GM12892 (cell line): Measurements from ENCODE around the gene RXRG.

Experiments
- POLR2A ChIP-seq: IDR thresholded peaks from 2 replicates; pipeline ENCODE4 v1.6.1; 2011; ENCODE audit warnings: low read depth, low read length, control low read depth
- TAF1 ChIP-seq: IDR thresholded peaks from 2 replicates; pipeline ENCODE4 v1.6.1; 2011; ENCODE audit warnings: low read depth, mild to moderate bottlenecking, control low read depth, low read length, borderline replicate concordance

DNA sequence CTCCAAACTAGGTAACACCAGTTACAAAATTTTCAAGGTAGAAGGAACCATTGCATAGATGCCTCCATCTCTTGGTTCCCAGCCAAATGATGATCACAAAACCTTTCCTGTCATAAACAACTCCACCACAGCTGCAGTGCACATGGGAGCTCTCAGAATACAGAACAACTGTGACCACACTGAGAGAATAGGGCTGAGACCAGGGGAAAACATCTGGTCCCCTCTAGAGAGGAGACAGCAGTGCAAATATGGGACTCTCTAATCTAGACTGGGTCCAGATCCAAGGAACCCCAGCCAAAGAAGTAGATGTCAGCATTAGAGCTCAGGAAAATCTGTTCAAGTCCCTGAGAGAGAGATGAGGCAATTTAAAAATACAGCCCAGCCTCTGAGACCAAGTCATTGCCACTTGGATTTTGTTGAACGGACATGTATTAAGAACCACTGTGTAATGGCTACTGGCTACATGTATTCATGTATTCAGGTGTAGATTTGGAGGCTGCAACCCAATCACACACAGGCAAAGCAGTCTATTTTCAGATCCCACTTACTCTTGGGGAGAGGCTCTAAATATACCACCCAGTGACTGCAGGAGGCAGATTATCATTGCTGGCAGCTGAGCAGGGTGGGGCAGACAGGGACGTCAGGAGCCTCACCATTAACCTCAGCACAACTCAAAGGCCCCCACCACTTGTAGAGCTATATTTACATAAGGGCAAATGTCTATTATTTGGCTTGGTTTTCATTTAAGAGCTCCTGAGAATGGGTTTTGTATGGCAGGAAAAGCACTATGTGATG, 7.6 kb upstream of the RXRG start:
- TF ChIP-seq POLR2A (no peak), TAF1 (no peak)
